SK-N-SH treated with all-trans-retinoic acid at 6 μM for 48 hours (cell line): ENCODE data around the gene WDR62.

Experiments used
- ATAC-seq: fragments of 200-7000 bp; cut with Tn5 transposase; 3 replicates; pipeline ENCODE4 v1.9.1; 2020; ENCODE audit warnings: mild to moderate bottlenecking, moderate library complexity
- ARNTL ChIP-seq: fragments of 450-650 bp; formaldehyde crosslinking; IDR thresholded peaks from 2 replicates; pipeline ENCODE4 v1.5.0; 2020; ENCODE audit warnings: low read depth, mild to moderate bottlenecking, moderate library complexity, borderline replicate concordance
- BACH2 ChIP-seq: fragments of 250-450 bp; sonication (Bioruptor Pico); IDR thresholded peaks from 2 replicates; pipeline ENCODE4 v1.9.0; 2021; ENCODE audit warnings: mild to moderate bottlenecking, borderline replicate concordance
- CREB5 ChIP-seq: fragments of 250-450 bp; sonication (Bioruptor Pico); IDR thresholded peaks from 2 replicates; pipeline ENCODE4 v1.5.1; 2020; ENCODE audit warnings: low read depth, mild to moderate bottlenecking, moderate library complexity
- CSDC2 ChIP-seq: fragments of 250-450 bp; sonication (Bioruptor Pico); IDR thresholded peaks from 2 replicates; pipeline ENCODE4 v1.5.0; 2020; ENCODE audit warnings: mild to moderate bottlenecking, moderate library complexity
- GLIS3 ChIP-seq: fragments of 250-450 bp; sonication (Bioruptor Pico); IDR thresholded peaks from 2 replicates; pipeline ENCODE4 v1.5.0; 2020; ENCODE audit warnings: mild to moderate bottlenecking, moderate library complexity
- ISL1 ChIP-seq: fragments of 250-450 bp; sonication (Bioruptor Pico); IDR thresholded peaks from 2 replicates; pipeline ENCODE4 v2.1.2; 2022; ENCODE audit warnings: mild to moderate bottlenecking, moderate library complexity
- OSR1 ChIP-seq: fragments of 250-450 bp; sonication (Bioruptor Pico); IDR thresholded peaks from 2 replicates; pipeline ENCODE4 v1.8.0; 2022; ENCODE audit warnings: moderate library complexity, mild to moderate bottlenecking, inconsistent platforms
- PATZ1 ChIP-seq: fragments of 250-450 bp; sonication (Bioruptor Pico); IDR thresholded peaks from 2 replicates; pipeline ENCODE4 v1.8.0; 2020; ENCODE audit warnings: mild to moderate bottlenecking, moderate library complexity, borderline replicate concordance
- POU6F1 ChIP-seq: fragments of 250-450 bp; sonication (Bioruptor Pico); IDR thresholded peaks from 2 replicates; pipeline ENCODE4 v1.8.0; 2021; ENCODE audit warnings: low read depth, mild to moderate bottlenecking, moderate library complexity, borderline replicate concordance
- PPARA ChIP-seq: fragments of 250-450 bp; sonication (Bioruptor Pico); IDR thresholded peaks from 2 replicates; pipeline ENCODE4 v1.5.0; 2020; ENCODE audit warnings: mild to moderate bottlenecking, borderline replicate concordance
- RARB ChIP-seq: fragments of 250-450 bp; sonication (Bioruptor Pico); IDR thresholded peaks from 2 replicates; pipeline ENCODE4 v1.8.0; 2021; ENCODE audit warnings: mild to moderate bottlenecking, moderate library complexity
- SNAI2 ChIP-seq: fragments of 250-450 bp; sonication (Bioruptor Pico); IDR thresholded peaks from 2 replicates; pipeline ENCODE4 v1.5.0; 2020; ENCODE audit warnings: mild to moderate bottlenecking, moderate library complexity
- TCF4 ChIP-seq: fragments of 250-450 bp; sonication (Bioruptor Pico); IDR thresholded peaks from 2 replicates; pipeline ENCODE4 v1.8.0; 2021; ENCODE audit warnings: mild to moderate bottlenecking, moderate library complexity, borderline replicate concordance
- TOX ChIP-seq: fragments of 250-450 bp; sonication (Bioruptor Pico); IDR thresholded peaks from 2 replicates; pipeline ENCODE4 v1.8.0; 2021; ENCODE audit warnings: mild to moderate bottlenecking, moderate library complexity, borderline replicate concordance
- TSHZ2 ChIP-seq: fragments of 250-450 bp; sonication (Bioruptor Pico); IDR thresholded peaks from 2 replicates; pipeline ENCODE4 v1.5.0; 2020; ENCODE audit warnings: mild to moderate bottlenecking, moderate library complexity
- ZC3H10 ChIP-seq: fragments of 250-450 bp; sonication (Bioruptor Pico); IDR thresholded peaks from 2 replicates; pipeline ENCODE4 v1.5.1; 2021; ENCODE audit warnings: mild to moderate bottlenecking, moderate library complexity
- ZFP3 ChIP-seq: fragments of 250-450 bp; sonication (Bioruptor Pico); IDR thresholded peaks from 2 replicates; pipeline ENCODE4 v1.5.0; 2020; ENCODE audit warnings: mild to moderate bottlenecking, moderate library complexity
- ZFP30 ChIP-seq: fragments of 450-650 bp; formaldehyde crosslinking; IDR thresholded peaks from 2 replicates; pipeline ENCODE4 v1.5.0; 2022; ENCODE audit warnings: mild to moderate bottlenecking, moderate library complexity
- ZNF565 ChIP-seq: fragments of 450-650 bp; formaldehyde crosslinking; conservative IDR thresholded peaks from 2 replicates; pipeline ENCODE4 v1.5.0; 2020; ENCODE audit warnings: low read depth, mild to moderate bottlenecking, moderate library complexity
- ZNF70 ChIP-seq: fragments of 450-650 bp; formaldehyde crosslinking; IDR thresholded peaks from 2 replicates; pipeline ENCODE4 v1.5.0; 2020; ENCODE audit warnings: mild to moderate bottlenecking, moderate library complexity
- ZNF8 ChIP-seq: fragments of 450-650 bp; formaldehyde crosslinking; IDR thresholded peaks from 2 replicates; pipeline ENCODE4 v1.5.0; 2020; ENCODE audit warnings: mild to moderate bottlenecking, moderate library complexity
- TF ChIP-seq, protein P1 (sequence below): fragments of 250-450 bp; sonication (Bioruptor Pico); IDR thresholded peaks from 2 replicates; pipeline ENCODE4 v1.5.1; 2021; ENCODE audit warnings: mild to moderate bottlenecking, moderate library complexity

The WDR62 gene

DNA sequence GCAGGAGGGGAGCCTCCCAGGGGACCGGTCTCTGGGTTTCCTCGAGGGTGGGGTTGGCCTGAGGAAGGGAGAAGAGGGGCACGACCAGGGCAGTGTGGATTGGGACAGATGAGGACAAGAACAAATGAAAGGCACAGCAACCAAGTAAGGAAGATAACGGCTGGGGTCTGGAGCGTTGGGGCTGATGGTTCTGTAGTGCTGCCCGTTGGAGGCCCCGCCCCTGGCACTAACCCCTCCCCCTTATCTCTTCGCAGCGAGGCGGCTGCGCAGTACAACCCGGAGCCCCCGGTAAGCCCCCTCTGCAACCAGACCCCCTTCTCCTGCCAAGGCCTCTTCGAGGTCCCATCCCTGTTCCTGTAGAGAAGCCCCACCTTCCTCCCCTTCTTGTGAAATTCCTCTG lies 87.3 kb downstream of the WDR62 start:
- TF ChIP-seq PPARA (no peak), ZNF565 (CRISPR knock-in tag) (no peak), TOX (CRISPR knock-in tag) (no peak), ZC3H10 (CRISPR knock-in tag) (no peak), GLIS3 (CRISPR knock-in tag) (no peak), BACH2 (CRISPR knock-in tag) (no peak), TSHZ2 (CRISPR knock-in tag) (no peak), ZNF70 (CRISPR knock-in tag) (no peak), POU6F1 (CRISPR knock-in tag) (no peak), CREB5 (CRISPR knock-in tag) (no peak), ZNF8 (CRISPR knock-in tag) (no peak), ZFP3 (no peak), ARNTL (CRISPR knock-in tag) (no peak), RARB (CRISPR knock-in tag) (no peak), PATZ1 (CRISPR knock-in tag) (no peak), CSDC2 (no peak), ISL1 (CRISPR knock-in tag) (no peak), OSR1 (CRISPR knock-in tag) (no peak)
- TF ChIP-seq, protein P1, sequence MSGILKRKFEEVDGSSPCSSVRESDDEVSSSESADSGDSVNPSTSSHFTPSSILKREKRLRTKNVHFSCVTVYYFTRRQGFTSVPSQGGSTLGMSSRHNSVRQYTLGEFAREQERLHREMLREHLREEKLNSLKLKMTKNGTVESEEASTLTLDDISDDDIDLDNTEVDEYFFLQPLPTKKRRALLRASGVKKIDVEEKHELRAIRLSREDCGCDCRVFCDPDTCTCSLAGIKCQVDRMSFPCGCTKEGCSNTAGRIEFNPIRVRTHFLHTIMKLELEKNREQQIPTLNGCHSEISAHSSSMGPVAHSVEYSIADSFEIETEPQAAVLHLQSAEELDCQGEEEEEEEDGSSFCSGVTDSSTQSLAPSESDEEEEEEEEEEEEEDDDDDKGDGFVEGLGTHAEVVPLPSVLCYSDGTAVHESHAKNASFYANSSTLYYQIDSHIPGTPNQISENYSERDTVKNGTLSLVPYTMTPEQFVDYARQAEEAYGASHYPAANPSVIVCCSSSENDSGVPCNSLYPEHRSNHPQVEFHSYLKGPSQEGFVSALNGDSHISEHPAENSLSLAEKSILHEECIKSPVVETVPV = no peak
- ATAC-seq = no peak

GRCh38 chr19:36142496-36142895 lies 87.8 kb downstream of the WDR62 start:
- TF ChIP-seq BACH2 (CRISPR knock-in tag) (no peak), TCF4 (CRISPR knock-in tag) (no peak), ZFP3 (no peak), ZNF8 (CRISPR knock-in tag) (no peak), PPARA (no peak), ZFP30 (CRISPR knock-in tag) (no peak), PATZ1 (CRISPR knock-in tag) (no peak), OSR1 (CRISPR knock-in tag) (no peak), SNAI2 (no peak), ZNF70 (CRISPR knock-in tag) (no peak), TOX (CRISPR knock-in tag) (no peak), TSHZ2 (CRISPR knock-in tag) (no peak), CREB5 (CRISPR knock-in tag) (no peak)
- ATAC-seq = no peak
